Endodermal cell (in vitro differentiated cells): ENCODE data around the gene ARHGAP6. TPM values are rescaled to one million over a fixed set of nuclear protein-coding genes. Genes with fewer than 3 reads are reported as not detected.
A peak's percentile ranks its signal among the peaks of the same experiment; 100 is the strongest.

Source experiments
- DNase-seq: peaks from one replicate; pipeline ENCODE4 v3.0.0-alpha.2; 2017
- H3K27ac ChIP-seq: 2 replicates; pipeline ENCODE4 v1.5.1; 2013; ENCODE audit warnings: mild to moderate bottlenecking, low read depth, low read length, moderate library complexity
- H3K27me3 ChIP-seq: 2 replicates; pipeline ENCODE4 v1.6.1; 2013; ENCODE audit warnings: mild to moderate bottlenecking, low read length, moderate library complexity; ENCODE audit not compliant: insufficient read depth, control insufficient read depth, poor library complexity, severe bottlenecking
- H3K36me3 ChIP-seq: 2 replicates; pipeline ENCODE4 v1.7.0; 2013; ENCODE audit warnings: mild to moderate bottlenecking, low read length, moderate library complexity; ENCODE audit not compliant: control insufficient read depth, insufficient read depth
- H3K4me1 ChIP-seq: one replicate; pipeline ENCODE4 v1.7.0; 2013; ENCODE audit warnings: low read length; ENCODE audit not compliant: control insufficient read depth, insufficient read depth
- H3K4me3 ChIP-seq: 2 replicates; pipeline ENCODE4 v1.5.1; 2013; ENCODE audit warnings: mild to moderate bottlenecking, low read length, moderate library complexity
- H3K9ac ChIP-seq: 2 replicates; pipeline ENCODE4 v1.6.1; 2013; ENCODE audit warnings: mild to moderate bottlenecking, low read length, moderate library complexity; ENCODE audit not compliant: poor library complexity, severe bottlenecking; ENCODE audit errors: extremely low read depth
- H3K9me3 ChIP-seq: 2 replicates; pipeline ENCODE4 v1.6.1; 2013; ENCODE audit warnings: mild to moderate bottlenecking, low read length, moderate library complexity; ENCODE audit not compliant: control insufficient read depth
- H3K27ac Mint-ChIP-seq: 2 replicates; pipeline ENCODE4 v1.8.0; 2020; ENCODE audit warnings: mixed read lengths
- H3K27me3 Mint-ChIP-seq: 2 replicates; pipeline ENCODE4 v1.8.0; 2021; ENCODE audit warnings: mild to moderate bottlenecking, mixed read lengths; ENCODE audit not compliant: insufficient read depth
- H3K36me3 Mint-ChIP-seq: 2 replicates; pipeline ENCODE4 v1.8.0; 2020; ENCODE audit warnings: low read depth, mixed read lengths
- H3K4me1 Mint-ChIP-seq: 2 replicates; pipeline ENCODE4 v1.8.0; 2020; ENCODE audit warnings: mixed read lengths
- H3K4me3 Mint-ChIP-seq: 2 replicates; pipeline ENCODE4 v1.8.0; 2020; ENCODE audit warnings: mild to moderate bottlenecking, moderate library complexity, mixed read lengths
- H3K9me3 Mint-ChIP-seq: 2 replicates; pipeline ENCODE4 v1.8.0; 2020; ENCODE audit warnings: mild to moderate bottlenecking, mixed read lengths
- CTCF ChIP-seq: fragments of 200-600 bp; sonication (generic); conservative IDR thresholded peaks from 2 replicates; pipeline ENCODE4 v1.5.0; 2021; ENCODE audit warnings: antibody characterized with exemption, mild to moderate bottlenecking
- WGBS, 2 experiments: methylation state at CpG; one replicate each; pipeline versions ENCODE4 v1.1.5 to v1.1.7; 2013; ENCODE audit warnings: missing lambda C conversion rate in 2 of 2, mixed read lengths in 1 of 2; ENCODE audit not compliant: insufficient coverage in 1 of 2, insufficient read length in 1 of 2; 5-methylcytosine and 5-hydroxymethylcytosine counted together
- total RNA-seq, 2 donors: library from RNA; stranded (reverse); fragmentation: NEBNext Ultra II Directional in 1 of 2; extraction: Animal tissue kit (Norgen Biotek cat#: 25700) in 1 of 2; gene quantifications; 2 replicates in 1 of 2; 3 replicates in 1 of 2; pipeline ENCODE4 v1.2.1, GENCODE V29; 2021

Gene ARHGAP6
- total RNA-seq, 2 donors from 2014 or later, result 0.48 to 0.73 TPM

GRCh38 chrX:11533199-11533651 lies 132.5 kb downstream of the ARHGAP6 start:
- Mint-ChIP-seq H3K4me1 (no peaks in the 10 kb centered on the region), H3K36me3 (no peaks in the 10 kb centered on the region), H3K9me3 (peaks cover 13% of the 10 kb centered on the region), H3K27ac (no peak overlapping the region), H3K27me3 (peaks cover 9% of the 10 kb centered on the region), H3K4me3 (no peak overlapping the region)
- Histone ChIP-seq H3K27me3 (peaks cover 8% of the 10 kb centered on the region), H3K27ac (no peak overlapping the region), H3K9ac (no peak overlapping the region), H3K36me3 (no peaks in the 10 kb centered on the region), H3K4me3 (no peak overlapping the region), H3K4me1 (no peaks in the 10 kb centered on the region), H3K9me3 (no peaks in the 10 kb centered on the region)
- WGBS, 2 experiments, result no CpG with 5 or more reads among the region's 2 CpGs
- no peak for DNase-seq
- peak; percentile 87 for TF ChIP-seq CTCF

DNA sequence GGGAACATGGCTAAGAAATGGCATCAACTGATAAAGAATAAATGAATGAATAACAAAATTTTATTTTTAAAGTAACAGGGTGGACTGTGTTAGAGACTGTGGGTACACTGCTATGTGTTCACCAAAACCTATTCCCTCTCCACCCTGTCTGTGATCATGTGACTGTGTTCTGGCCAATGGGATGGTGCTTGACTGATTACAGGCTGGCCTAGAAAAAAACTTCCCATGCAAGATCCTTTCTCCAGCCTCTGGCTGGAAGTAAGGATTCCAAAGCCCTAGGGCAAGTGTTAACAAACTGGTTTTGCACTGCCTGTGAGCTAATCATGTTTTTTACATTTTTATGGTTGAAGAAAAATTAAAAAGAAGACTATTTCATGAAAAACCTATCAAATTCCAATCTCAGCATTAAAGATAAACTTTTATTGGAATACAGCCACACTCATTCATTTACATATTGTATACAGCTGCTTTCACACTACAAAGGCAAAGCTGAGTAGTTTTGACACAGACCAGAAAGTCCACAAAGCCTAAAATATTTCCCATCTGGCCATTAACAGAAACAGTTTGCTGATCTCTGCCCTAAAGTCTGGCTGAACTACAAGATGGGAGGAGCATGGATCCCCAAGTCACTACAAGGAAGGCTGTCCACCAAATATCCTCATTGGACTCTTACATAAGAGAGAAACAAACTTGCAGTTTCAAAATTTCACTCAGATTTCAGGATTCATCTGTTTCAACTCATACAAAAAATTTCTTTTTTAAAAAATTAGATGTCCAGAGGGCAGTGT lies 133.2 kb downstream of the ARHGAP6 start:
- no peak overlapping the region for H3K27ac ChIP-seq
- H3K27me3 Mint-ChIP-seq, result peaks cover 8% of the 10 kb centered on the region
- no peaks in the 10 kb centered on the region for H3K4me1 ChIP-seq
- H3K4me3 ChIP-seq, result no peak overlapping the region
- H3K4me1 Mint-ChIP-seq, result no peaks in the 10 kb centered on the region
- no peak for TF ChIP-seq CTCF
- no peaks in the 10 kb centered on the region for H3K9me3 ChIP-seq
- peaks cover 12% of the 10 kb centered on the region for H3K9me3 Mint-ChIP-seq
- no peak overlapping the region for H3K4me3 Mint-ChIP-seq
- peak; percentile 56 for DNase-seq
- H3K9ac ChIP-seq, result no peak overlapping the region
- H3K27me3 ChIP-seq, result peaks cover 6% of the 10 kb centered on the region
- no peaks in the 10 kb centered on the region for H3K36me3 ChIP-seq
- H3K27ac Mint-ChIP-seq, result no peak overlapping the region
- no peaks in the 10 kb centered on the region for H3K36me3 Mint-ChIP-seq

DNA sequence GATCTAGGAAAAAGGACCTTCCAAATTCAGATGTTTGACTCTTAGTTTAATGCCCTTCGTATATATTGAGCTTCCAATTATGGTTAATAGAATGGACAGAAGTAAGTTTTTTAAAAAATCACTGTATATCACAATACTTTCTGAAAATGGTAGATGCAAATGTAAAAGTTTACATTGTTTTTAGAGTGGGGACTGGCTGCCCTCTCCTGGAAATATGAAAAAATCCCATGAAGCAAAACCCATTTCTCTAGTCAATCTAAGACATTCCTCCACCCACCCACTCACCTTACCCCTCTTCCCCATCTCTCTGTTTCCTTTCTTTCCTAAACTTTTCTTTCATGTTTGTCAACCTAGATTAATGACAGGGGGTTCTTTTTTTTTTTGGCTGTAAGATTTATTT lies 134.5 kb downstream of the ARHGAP6 start:
- H3K4me3 Mint-ChIP-seq, result no peak overlapping the region
- no peaks in the 10 kb centered on the region for H3K36me3 ChIP-seq
- no CpG with 5 or more reads among the region's 1 CpG for WGBS, 2 experiments
- H3K4me1 ChIP-seq, result no peaks in the 10 kb centered on the region
- no peak overlapping the region for H3K27ac Mint-ChIP-seq
- H3K27me3 ChIP-seq, result no peaks in the 10 kb centered on the region
- peaks cover 7% of the 10 kb centered on the region for H3K9me3 Mint-ChIP-seq
- DNase-seq, result no peak
- H3K27ac ChIP-seq, result no peak overlapping the region
- no peaks in the 10 kb centered on the region for H3K36me3 Mint-ChIP-seq
- no peak overlapping the region for H3K9ac ChIP-seq
- no peaks in the 10 kb centered on the region for H3K27me3 Mint-ChIP-seq
- no peaks in the 10 kb centered on the region for H3K9me3 ChIP-seq
- no peaks in the 10 kb centered on the region for H3K4me1 Mint-ChIP-seq
- TF ChIP-seq CTCF, result peak; percentile 13
- no peak overlapping the region for H3K4me3 ChIP-seq
